ENCODE data around the gene MST1R.

Gene MST1R

GRCh38 chr3:49841126-49841696 is 62.5 kb downstream of the MST1R start:
- no peak overlapping the region for H3K4me3 ChIP-seq (ENCODE audit: low read length)
- peak; percentile 62 for TF ChIP-seq CTCF (conservative IDR thresholded peaks at IDR 0.05; ENCODE audit: low read depth, low read length)
- DNase-seq (ENCODE audit: low read depth): no peak

DNA sequence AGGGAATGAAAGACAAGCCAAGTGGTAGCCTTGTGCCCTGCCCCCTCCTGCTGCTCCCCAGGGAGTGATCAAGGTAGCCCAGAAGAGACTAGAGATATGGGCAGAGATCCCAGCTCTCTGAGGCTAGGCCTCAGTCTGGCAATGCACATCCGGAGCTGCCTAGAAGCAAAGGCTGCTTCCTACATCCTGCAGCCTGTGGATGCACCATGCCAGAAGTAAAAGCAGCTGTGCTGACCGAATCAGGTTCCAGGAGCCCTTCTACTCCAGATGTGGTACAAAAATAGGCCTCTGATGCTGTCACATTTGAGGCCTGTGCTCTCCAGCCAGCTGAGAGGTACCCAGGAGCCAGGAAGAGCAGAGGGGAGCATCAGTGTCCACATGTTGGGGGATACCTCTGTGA is 63.3 kb downstream of the MST1R start:
- no peak for TF ChIP-seq CTCF (conservative IDR thresholded peaks at IDR 0.05; ENCODE audit: low read depth, low read length)
- DNase-seq (ENCODE audit: low read depth): no peak
- H3K4me3 ChIP-seq (ENCODE audit: low read length): no peak overlapping the region

GRCh38 chr3:49839193-49839809 is 64.4 kb downstream of the MST1R start:
- H3K4me3 ChIP-seq (ENCODE audit: low read length): no peak overlapping the region
- peak; percentile 26 for DNase-seq (ENCODE audit: low read depth)
- TF ChIP-seq CTCF (conservative IDR thresholded peaks at IDR 0.05; ENCODE audit: low read depth, low read length): peak; percentile 94

Measured in retinal pigment epithelial cell (primary cell).